HK-2 (cell line): ENCODE measurements around the gene MIDN.
A peak's percentile ranks its signal among the peaks of the same experiment; 100 is the strongest.
"Not testable (repeated sequence)": the region's sequence is repeated elsewhere in the genome, so short reads cannot be mapped to it uniquely, and the experiment has no call there.

Experiments
- DNase-seq: peaks from one replicate; pipeline ENCODE4 v3.0.0-alpha.2; 2018; ENCODE audit not compliant: unreplicated experiment

MIDN gene

DNA sequence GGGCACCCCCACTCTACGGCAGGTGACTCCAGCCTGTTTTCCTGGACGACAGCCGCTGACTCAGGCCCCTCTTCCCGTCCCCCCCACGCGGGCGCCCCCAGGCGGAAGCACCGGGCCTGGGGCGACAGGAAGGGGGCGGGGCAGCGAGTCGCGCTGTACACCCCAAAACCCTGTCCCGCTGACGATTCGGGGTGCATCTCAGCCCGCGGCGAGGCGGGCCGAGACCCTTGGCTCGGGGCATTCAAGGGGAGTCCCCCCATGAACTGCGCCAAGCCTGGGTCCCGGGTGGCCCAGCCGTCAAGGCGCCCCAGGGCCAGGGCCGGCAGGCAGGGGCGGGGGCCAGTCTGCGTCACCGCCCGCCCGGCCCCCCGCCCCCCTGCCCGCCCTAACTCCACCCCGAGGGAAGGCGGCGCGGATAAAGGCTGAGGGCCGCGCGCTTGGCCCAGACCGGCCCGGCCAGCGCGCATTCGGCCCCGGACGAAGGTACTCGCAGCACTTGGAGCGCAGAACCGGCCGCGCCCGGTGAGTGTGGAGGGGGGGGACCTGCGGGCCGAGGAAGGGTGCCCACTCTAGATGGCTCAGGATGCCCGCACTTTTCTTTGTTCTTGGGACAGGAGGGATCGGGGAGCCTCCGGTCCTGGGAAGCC, at the start of gene MIDN:
TSS of gene MIDN (plus strand) at position 445 of the 647 bp plus-strand sequence. CDS start 1,714 bp downstream, outside the sequence.
- peak; percentile 87 for DNase-seq

DNA sequence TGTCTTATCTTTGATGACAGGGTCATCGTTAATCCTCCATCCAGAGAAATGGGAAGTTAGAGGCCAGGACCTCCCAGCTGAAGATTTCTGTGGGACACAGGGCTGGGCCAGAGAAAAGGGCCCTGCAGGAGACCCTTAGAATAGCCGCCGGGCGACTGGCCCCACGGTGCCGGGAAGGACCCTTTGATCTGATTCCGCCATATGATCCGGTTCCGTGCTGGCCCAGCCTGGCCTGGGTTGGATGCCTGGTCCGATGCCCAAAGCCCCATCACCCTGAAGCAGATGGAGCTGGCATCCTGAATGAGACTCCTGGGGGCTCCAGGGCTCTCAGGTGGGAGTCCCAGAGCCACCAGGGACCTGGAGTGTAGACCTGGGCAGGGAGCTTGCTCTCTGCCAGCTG, 48.9 kb upstream of the MIDN start:
- no peak for DNase-seq

DNA sequence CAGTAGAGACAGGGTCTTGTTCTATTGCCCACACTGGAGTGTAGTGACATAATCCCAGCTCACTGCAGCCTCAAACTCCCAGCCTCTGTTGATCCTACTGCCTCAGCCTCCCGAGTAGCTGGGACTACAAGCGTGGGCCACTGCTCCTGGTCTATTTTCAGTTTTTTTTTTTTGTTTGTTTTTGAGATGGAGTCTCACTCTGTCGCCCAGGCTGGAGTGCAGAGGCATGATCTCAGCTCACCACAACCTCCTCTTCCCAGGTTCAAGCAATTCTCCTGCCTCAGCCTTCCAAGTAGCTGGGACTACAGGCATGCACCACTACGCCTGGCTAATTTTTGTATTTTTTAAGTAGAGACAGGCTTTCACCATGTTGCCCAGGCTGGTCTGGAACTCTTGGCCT, 47.8 kb upstream of the MIDN start:
- not testable (repeated sequence) for DNase-seq

DNA sequence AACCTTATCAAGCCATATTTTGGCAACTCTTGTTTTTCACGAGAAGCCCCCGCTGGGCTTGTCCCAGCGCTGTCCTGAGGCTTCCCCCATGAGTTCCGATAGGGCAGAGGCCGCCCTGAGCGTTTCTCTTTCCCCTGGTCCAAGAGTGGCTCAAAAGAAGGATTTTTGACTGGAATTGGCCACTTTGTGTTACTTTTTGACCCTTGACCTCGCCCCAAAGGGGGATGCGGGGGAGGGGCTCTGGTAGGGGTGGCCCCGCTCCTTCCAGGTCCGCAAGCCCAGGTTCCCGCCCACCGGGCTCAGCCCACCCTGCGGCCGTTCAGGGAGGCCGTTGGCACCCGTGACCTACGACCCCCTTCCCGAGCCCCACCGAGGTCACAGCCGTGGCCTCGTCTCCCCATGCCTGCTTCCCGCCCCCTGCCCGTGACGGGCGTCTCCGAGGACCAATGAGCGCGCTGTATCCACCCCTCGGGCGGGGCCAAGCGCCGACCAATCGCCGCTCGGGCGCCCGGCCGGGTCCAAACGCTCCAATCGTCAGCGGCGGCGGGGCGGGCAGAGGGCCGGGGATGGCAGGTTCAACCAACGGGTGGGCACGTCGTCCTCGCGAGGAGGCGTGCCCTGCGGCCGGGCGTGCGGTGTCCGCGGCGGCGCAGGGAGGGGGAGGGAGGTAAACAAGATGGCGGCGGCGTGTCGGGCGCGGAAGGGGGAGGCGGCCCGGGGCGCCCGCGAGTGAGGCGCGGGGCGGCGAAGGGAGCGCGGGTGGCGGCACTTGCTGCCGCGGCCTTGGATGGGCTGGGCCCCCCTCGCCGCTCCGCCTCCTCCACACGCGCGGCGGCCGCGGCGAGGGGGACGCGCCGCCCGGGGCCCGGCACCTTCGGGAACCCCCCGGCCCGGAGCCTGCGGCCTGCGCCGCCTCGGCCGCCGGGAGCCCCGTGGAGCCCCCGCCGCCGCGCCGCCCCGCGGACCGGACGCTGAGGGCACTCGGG, 43.0 kb upstream of the MIDN start, which contains the start of gene STK11:
TSS of gene STK11 (plus strand) at position 665 of the 986 bp plus-strand sequence. CDS start 1,136 bp downstream, outside the sequence.
- peak; percentile 100 for DNase-seq

DNA sequence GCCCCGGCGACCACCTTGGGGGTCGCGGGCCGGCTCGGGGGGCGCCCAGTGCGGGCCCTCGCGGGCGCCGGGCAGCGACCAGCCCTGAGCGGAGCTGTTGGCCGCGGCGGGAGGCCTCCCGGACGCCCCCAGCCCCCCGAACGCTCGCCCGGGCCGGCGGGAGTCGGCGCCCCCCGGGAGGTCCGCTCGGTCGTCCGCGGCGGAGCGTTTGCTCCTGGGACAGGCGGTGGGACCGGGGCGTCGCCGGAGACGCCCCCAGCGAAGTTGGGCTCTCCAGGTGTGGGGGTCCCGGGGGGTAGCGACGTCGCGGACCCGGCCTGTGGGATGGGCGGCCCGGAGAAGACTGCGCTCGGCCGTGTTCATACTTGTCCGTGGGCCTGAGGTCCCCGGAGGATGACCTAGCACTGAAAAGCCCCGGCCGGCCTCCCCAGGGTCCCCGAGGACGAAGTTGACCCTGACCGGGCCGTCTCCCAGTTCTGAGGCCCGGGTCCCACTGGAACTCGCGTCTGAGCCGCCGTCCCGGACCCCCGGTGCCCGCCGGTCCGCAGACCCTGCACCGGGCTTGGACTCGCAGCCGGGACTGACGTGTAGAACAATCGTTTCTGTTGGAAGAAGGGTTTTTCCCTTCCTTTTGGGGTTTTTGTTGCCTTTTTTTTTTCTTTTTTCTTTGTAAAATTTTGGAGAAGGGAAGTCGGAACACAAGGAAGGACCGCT, 42.1 kb upstream of the MIDN start:
- no peak for DNase-seq

DNA sequence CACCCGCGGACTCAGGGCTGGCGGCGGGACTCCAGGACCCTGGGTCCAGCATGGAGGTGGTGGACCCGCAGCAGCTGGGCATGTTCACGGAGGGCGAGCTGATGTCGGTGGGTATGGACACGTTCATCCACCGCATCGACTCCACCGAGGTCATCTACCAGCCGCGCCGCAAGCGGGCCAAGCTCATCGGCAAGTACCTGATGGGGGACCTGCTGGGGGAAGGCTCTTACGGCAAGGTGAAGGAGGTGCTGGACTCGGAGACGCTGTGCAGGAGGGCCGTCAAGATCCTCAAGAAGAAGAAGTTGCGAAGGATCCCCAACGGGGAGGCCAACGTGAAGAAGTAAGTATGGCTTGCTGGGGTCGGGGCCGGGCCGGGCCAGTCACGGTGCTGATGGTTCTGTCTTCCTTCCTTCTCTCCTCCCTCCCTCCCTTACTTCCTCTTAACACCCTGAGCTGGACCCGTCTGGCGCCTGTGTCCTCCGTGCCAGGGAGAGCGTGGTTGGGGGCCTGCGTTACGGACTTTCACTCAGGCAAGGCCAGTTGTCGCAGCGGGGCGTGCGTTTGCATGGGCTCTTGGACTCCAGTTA, 41.4 kb upstream of the MIDN start:
- DNase-seq, result peak; percentile 55

- not testable (repeated sequence) for DNase-seq
These were observed 39.6 kb upstream of the MIDN start for GRCh38 chr19:1208830-1209229.

DNA sequence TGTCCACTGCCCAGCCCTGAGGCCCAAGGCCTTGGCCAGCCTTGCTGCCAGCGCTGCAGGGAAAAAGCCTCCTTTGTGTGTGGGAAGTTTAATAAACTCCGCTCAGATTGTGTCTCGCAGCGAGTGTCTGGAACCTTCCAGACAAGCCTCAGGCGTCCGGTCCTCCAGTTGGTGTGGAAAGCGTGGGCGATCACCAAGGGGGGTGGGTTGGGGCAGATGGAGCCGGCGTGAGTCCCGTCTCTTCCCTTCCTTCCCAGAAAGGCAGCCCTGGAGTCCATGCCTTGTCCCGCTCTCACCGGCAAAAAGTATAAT, 38.2 kb upstream of the MIDN start:
- DNase-seq, result no peak

DNA sequence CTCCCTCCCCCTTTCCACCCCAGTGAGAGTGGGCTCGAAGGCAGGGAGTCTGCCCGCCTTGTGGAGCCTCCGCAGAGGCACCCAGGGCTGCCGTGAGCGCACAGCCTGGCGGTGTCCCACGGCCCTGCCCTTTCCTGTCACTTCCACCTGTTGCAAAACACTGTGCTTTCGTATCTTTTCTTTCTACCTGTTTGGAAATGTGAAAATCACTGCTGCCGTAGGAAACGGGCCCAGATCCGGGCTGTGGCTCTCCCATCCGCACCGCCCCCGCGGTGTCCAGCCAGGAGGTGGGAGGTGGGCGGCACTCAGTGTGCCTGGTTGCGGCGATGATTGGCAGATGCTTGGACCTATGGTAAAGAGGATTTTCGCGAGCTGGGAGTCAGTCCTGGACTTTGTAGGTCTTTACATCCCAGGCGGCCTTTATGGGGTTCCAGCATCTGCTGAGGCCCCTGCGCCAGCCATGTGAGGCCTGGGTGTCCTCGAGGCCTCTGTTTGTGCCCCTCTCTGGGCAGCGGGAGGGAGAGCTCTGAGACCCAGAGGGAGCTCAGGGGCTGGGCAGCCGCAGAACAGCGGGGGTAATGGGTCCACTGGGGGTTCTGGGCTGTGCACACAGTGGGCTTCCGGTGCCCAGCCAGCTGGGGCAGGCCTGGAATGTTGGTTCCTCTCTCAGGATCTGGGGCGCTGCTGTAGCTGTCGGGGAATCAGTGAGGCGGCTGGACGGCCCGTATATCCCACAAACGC, 36.7 kb upstream of the MIDN start:
- no peak for DNase-seq

DNA sequence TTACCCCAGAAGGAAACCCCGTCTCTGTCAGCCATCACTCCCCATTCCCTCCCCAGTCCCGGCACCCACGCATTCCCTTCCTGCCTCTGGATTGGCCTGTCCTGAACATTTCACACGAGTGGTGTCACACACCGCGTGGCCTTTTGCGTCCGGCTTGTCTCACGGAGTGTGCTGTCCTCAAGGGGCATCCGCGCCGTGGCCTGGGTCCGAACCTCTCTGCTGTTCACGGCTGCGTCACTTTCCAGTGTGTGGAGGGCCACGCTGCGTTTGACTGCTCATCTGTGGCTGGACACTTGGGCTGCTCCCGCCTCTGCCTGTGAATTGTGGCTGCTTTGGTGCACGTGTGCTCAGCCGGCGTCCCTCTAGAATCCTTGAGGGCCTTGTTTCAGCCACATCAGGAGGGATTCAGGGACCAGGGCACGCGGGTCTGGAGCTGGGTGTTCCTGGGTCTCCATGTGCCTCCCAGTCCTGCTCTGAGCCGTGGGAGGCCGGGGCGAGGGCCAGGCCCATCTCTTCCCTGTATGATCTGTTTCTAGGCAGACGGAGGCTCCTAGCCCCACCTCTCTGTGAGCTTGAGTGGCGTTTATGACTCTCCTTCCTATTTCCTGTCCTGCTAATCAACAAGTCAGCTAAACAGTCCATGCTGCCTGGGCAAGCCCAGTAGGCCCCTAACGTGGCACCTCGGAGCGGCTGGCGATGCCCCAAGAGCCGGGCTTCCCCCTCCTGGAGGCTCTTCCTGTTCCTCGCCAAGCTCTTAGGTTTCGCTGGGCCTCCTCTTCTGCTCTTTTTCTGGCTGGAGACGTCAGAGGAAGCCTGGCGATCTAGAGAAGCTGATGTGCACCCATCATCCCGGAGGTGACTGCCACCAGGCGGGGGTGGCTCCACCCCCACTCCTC, 34.7 kb upstream of the MIDN start:
- DNase-seq, result no peak

DNA sequence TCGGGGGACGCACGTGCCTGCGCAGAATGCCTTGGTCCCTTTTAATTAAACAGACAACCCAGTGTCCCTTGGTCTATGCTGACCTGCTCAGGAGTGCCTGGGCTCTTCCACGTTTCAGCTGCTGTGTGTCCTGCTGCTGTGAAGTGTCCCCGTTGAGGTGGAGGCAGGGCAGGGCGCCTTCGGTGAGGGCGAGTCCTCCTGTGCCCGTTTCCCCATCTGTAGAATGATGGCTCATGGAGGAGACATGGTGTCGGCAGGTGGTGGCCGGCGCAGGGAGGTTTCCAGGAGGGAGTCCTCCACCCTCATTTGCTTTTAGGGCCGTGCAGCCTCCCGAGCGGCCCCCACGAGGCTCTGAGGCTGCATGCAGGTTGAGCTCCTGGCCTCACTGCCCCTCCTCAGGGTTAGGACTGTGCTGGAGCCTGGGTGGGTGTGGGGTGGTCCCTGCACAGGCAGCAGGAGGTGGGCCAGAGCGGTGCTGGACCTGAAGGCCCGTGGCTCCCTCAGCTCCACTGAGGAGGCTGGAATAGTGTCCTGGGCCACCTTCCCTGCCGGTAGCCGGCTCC, 34.0 kb upstream of the MIDN start:
- DNase-seq, result no peak

- DNase-seq, result no peak
These were observed 33.3 kb upstream of the MIDN start for GRCh38 chr19:1214862-1215731.

DNA sequence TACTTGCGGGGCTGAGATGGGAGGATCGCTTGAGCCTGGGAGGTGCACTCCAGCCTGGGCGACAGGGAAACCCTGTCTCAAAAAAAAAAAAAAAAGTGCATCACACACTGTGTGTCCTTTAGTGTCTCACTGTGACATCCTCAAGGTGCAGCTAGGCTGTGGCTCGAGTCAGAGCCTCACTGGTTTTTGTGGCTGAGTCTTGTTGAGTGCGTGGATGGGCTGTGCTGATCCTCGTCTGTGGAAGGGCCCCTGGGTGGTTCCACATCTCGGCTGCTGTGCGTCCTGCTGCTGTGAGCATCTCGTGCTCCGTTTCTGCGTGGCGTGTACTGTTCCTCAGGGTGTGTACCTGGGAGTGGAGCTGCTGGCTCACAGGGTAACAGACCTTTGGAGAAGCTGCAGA, 31.6 kb upstream of the MIDN start:
- DNase-seq, result no peak

DNA sequence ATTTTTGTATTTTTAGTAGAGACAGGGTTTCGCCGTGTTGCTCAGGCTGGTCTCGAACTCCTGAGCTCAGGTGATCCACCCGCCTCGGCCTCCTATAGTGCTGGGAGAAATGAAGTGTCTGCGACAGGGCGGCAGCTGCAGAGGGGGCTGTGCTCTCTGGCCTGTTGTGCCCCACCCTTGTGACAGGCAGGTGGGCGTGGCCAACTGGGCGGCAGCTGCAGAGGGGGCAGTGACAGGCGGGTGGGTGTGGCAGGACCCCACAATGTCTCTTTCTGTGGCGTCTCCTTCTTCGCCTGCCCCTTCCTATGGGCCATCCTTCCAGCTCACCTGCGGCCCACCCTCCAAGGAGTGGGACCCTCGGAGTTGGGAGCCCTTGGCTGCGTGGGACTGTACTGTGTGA, 31.0 kb upstream of the MIDN start:
- no peak for DNase-seq

DNA sequence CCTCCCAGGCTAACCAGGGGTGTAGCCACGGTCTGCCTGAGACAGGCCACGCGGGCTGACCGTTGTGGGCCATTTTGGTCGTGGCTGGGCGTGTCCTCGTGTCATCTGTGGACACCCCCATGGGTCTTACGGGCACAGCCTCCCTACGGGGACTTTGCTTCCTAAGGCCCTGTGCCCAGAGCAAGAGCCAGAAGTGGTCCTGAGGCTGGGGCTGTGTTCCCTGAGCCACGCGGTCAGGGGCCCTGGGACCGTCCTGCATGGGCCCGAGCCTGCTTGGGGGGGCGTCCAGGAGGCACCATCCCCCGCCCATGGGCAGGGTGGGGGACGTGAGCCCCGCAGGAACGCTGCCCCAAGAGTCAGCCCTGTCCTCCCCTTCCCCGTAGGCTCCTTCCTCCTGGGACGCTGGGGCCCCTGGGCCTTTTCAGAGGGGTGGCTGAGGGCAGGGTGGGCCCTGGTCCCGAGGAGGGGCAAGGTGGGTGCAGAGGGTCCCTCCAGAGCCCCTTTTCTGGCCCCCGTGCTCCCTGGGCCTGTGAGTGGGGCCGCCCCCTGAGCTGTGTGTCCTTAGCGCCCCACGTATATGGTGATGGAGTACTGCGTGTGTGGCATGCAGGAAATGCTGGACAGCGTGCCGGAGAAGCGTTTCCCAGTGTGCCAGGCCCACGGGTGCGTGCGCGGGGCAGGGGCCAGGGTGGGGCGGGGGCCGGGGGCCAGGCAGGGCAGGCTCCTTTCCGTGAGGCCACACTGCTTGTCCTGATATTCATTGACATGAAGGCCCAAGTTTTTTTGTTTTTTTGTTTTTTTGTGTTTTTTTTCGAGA, 29.4 kb upstream of the MIDN start:
- DNase-seq, result no peak

DNA sequence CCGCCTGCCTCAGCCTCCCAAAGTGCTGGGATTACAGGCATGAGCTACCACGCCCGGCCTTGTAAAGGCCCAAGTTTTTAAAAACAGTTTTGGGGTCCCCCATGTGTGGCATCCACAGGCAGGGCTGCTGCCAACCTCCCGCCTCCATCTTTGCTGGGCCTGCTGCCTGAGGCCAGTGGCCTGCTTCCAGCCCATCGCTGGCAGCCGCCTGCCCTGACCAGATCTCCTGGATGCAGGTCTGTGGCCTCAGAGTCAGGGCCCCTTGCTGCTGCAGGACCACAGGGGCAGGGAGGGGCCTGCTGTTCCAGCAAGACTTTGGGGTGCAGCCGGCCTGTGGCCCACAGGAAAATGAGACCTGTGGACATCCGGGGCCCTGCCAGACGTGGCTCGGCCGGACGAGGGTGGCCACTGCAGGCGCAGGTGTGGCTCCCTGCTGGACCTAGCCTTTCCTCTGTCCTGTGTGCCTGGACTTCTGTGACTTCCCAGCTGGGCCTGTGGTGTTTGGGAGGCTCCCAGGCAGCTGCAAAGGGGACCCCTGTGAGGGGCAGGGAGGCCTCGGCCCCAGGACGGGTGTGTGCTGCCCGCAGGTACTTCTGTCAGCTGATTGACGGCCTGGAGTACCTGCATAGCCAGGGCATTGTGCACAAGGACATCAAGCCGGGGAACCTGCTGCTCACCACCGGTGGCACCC, 28.5 kb upstream of the MIDN start:
- no peak for DNase-seq

- DNase-seq, result no peak
These were observed 27.9 kb upstream of the MIDN start for GRCh38 chr19:1220477-1220930.
